ENCODE measurements around the gene ROR2. TPM values are rescaled to one million over a fixed set of nuclear protein-coding genes. Genes with fewer than 3 reads are reported as not detected.

Gene ROR2
- total RNA-seq, 3 donors from 2014 or later (not counting 1 experiment from before 2014, with no cell fraction given): 1.7 TPM; not detected in 2

DNA sequence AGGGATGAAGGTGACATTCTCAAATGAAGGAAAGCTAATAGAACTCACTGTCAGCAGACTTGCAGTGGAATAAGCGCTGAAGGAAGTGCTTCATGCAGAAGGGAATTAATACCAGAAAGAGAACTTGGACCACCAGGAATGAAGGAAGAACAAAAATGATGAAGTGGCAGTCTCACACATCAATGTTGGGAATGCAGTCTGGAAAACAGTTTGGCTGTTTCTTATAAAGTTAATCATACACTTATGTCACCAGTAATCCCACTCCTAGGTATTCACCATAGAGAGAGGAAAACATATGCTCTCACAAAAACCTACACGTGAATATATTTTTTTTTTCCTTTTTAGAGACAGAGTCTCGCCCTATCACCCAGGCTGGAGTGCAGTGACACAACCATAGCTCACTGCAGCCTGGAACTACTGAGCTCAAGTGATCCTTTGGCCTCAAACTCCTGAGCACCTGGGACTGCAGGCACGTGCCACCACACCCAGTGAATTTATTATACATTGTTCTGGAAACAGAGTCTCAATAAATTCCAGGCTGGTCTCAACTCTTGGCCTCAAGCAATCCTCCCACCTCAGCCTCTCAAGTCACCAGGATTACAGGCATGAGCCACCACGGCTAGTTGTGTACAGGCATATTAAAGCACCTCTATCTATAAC is 81.2 kb downstream of the ROR2 start:
- no peaks in the 10 kb centered on the region for H3K36me3 ChIP-seq (ENCODE audit: control insufficient read depth, insufficient read depth, low read length)
- H3K4me1 ChIP-seq (ENCODE audit: control insufficient read depth, insufficient read depth, low read length): no peaks in the 10 kb centered on the region
- H3K9me3 ChIP-seq (ENCODE audit: control insufficient read depth, insufficient read depth, low read length): no peaks in the 10 kb centered on the region
- no peaks in the 10 kb centered on the region for H3K9me3 Mint-ChIP-seq
- TF ChIP-seq, protein P1, sequence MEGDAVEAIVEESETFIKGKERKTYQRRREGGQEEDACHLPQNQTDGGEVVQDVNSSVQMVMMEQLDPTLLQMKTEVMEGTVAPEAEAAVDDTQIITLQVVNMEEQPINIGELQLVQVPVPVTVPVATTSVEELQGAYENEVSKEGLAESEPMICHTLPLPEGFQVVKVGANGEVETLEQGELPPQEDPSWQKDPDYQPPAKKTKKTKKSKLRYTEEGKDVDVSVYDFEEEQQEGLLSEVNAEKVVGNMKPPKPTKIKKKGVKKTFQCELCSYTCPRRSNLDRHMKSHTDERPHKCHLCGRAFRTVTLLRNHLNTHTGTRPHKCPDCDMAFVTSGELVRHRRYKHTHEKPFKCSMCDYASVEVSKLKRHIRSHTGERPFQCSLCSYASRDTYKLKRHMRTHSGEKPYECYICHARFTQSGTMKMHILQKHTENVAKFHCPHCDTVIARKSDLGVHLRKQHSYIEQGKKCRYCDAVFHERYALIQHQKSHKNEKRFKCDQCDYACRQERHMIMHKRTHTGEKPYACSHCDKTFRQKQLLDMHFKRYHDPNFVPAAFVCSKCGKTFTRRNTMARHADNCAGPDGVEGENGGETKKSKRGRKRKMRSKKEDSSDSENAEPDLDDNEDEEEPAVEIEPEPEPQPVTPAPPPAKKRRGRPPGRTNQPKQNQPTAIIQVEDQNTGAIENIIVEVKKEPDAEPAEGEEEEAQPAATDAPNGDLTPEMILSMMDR (IDR thresholded peaks at IDR 0.05): no peak
- H3K36me3 Mint-ChIP-seq: no peaks in the 10 kb centered on the region
- H3K4me3 Mint-ChIP-seq: no peak overlapping the region
- intact Hi-C loops (cut with micrococcal nuclease): no loop called here
- H3K27ac ChIP-seq (ENCODE audit: low read length): no peak overlapping the region
- no peaks in the 10 kb centered on the region for H3K27me3 ChIP-seq (ENCODE audit: control insufficient read depth, insufficient read depth, low read length)
- DNase-seq (no peak), ATAC-seq (no peak)
- 78% methylated on average over 5 of the region's 5 CpGs for WGBS (ENCODE audit: insufficient coverage)
- H3K4me1 Mint-ChIP-seq: no peaks in the 10 kb centered on the region
- no peak overlapping the region for H3K27ac Mint-ChIP-seq
- peaks cover 20 to 41% of the 10 kb centered on the region in 2 donors for H3K27me3 Mint-ChIP-seq (ENCODE audit: low read depth in 2 of 2)
- H3K4me3 ChIP-seq (ENCODE audit: low read length): no peak overlapping the region

DNA sequence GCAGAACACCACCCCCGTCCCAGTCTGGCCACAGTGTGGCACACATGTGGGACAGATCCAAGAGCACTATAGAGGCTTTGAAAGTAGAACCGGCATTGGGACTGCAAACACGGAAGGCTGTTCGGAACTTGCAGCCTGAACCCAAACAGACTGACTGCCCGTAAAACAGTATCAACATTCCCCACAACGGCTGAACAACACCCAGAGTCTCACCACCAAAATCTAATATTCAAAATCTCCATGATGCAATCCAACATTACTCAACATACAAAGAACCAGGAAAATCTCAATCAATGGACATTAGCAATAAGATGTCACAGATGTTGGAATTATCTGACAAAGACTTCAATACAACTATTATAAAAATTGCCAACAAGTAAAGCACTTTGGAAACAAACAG is 82.3 kb downstream of the ROR2 start:
- H3K27me3 ChIP-seq (ENCODE audit: control insufficient read depth, insufficient read depth, low read length): no peaks in the 10 kb centered on the region
- ATAC-seq (no peak), DNase-seq (no peak)
- TF ChIP-seq, protein P1 (IDR thresholded peaks at IDR 0.05): no peak
- no peaks in the 10 kb centered on the region for H3K4me1 ChIP-seq (ENCODE audit: control insufficient read depth, insufficient read depth, low read length)
- 86% methylated on average over 6 of the region's 6 CpGs for WGBS (ENCODE audit: insufficient coverage)
- Mint-ChIP-seq H3K4me3 (no peak overlapping the region), H3K27me3 (ENCODE audit: low read depth in 2 of 2) (peaks cover 26 to 50% of the 10 kb centered on the region in 2 donors), H3K27ac (no peak overlapping the region), H3K36me3 (no peaks in the 10 kb centered on the region), H3K4me1 (no peaks in the 10 kb centered on the region), H3K9me3 (no peaks in the 10 kb centered on the region)
- no peaks in the 10 kb centered on the region for H3K36me3 ChIP-seq (ENCODE audit: control insufficient read depth, insufficient read depth, low read length)
- no peaks in the 10 kb centered on the region for H3K9me3 ChIP-seq (ENCODE audit: control insufficient read depth, insufficient read depth, low read length)
- intact Hi-C loops (cut with micrococcal nuclease): no loop called here
- no peak overlapping the region for H3K4me3 ChIP-seq (ENCODE audit: low read length)
- no peak overlapping the region for H3K27ac ChIP-seq (ENCODE audit: low read length)

DNA sequence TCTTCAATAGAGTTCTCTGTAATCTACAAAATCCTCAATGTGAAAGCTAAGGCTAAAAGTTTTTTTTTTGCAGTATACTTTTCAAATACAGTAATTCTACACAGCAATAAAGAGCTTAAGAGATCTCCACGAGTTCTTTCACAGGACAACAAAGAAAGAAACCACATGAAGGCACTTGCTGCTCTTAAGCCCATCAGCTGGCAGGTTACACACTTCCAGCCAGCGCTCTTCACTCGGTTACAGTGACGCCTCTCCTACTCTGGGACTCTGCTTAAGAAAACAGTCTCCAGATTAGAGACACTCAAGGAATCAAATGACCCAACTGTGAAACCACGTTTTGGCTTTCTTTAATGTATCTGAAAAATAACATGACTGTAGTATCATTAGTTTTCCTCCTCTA is 85.0 kb downstream of the ROR2 start:
- H3K36me3 Mint-ChIP-seq: no peaks in the 10 kb centered on the region
- Histone ChIP-seq H3K27me3 (ENCODE audit: control insufficient read depth, insufficient read depth, low read length) (no peaks in the 10 kb centered on the region), H3K4me1 (ENCODE audit: control insufficient read depth, insufficient read depth, low read length) (no peaks in the 10 kb centered on the region), H3K27ac (ENCODE audit: low read length) (no peak overlapping the region), H3K9me3 (ENCODE audit: control insufficient read depth, insufficient read depth, low read length) (no peaks in the 10 kb centered on the region), H3K4me3 (ENCODE audit: low read length) (no peak overlapping the region), H3K36me3 (ENCODE audit: control insufficient read depth, insufficient read depth, low read length) (no peaks in the 10 kb centered on the region)
- intact Hi-C loops (cut with micrococcal nuclease): no loop called here
- no peaks in the 10 kb centered on the region for H3K9me3 Mint-ChIP-seq
- H3K4me1 Mint-ChIP-seq: no peaks in the 10 kb centered on the region
- H3K27ac Mint-ChIP-seq: no peak overlapping the region
- WGBS (ENCODE audit: insufficient coverage): 34% methylated on average over 4 of the region's 5 CpGs
- TF ChIP-seq, protein P1 (IDR thresholded peaks at IDR 0.05): no peak
- peaks cover 23 to 28% of the 10 kb centered on the region in 2 donors for H3K27me3 Mint-ChIP-seq (ENCODE audit: low read depth in 2 of 2)
- no peak for DNase-seq
- ATAC-seq: no peak
- no peak overlapping the region for H3K4me3 Mint-ChIP-seq

DNA sequence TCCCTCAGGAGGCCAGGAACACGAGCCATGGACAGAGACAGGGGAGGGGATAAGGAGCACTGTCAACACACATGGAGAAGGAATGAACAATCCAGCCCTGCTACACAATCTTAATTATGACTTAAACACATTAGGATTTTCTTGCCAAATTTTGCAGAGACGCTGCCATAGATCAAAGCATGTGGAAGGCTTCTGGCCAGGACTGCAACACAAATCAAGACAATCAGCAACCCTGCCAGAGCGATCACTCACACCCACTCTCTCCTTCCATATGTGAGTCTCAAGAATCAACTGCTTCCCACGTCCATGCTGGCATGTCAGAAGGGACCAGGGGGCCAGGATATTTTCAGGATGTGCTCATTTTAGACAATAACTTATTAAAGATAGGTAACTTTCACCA is 85.6 kb downstream of the ROR2 start:
- Mint-ChIP-seq H3K4me1 (no peaks in the 10 kb centered on the region), H3K4me3 (no peak overlapping the region), H3K9me3 (no peaks in the 10 kb centered on the region), H3K27me3 (ENCODE audit: low read depth in 2 of 2) (peaks cover 22 to 28% of the 10 kb centered on the region in 2 donors), H3K27ac (no peak overlapping the region), H3K36me3 (no peaks in the 10 kb centered on the region)
- no peak overlapping the region for H3K4me3 ChIP-seq (ENCODE audit: low read length)
- no peaks in the 10 kb centered on the region for H3K36me3 ChIP-seq (ENCODE audit: control insufficient read depth, insufficient read depth, low read length)
- DNase-seq (no peak), ATAC-seq (no peak)
- H3K9me3 ChIP-seq (ENCODE audit: control insufficient read depth, insufficient read depth, low read length): no peaks in the 10 kb centered on the region
- 78% methylated on average over 4 of the region's 4 CpGs for WGBS (ENCODE audit: insufficient coverage)
- no peaks in the 10 kb centered on the region for H3K4me1 ChIP-seq (ENCODE audit: control insufficient read depth, insufficient read depth, low read length)
- TF ChIP-seq, protein P1 (IDR thresholded peaks at IDR 0.05): no peak
- no peaks in the 10 kb centered on the region for H3K27me3 ChIP-seq (ENCODE audit: control insufficient read depth, insufficient read depth, low read length)
- H3K27ac ChIP-seq (ENCODE audit: low read length): no peak overlapping the region
- intact Hi-C loops (cut with micrococcal nuclease): no loop called here

Data from natural killer cell (primary cell).